CD4-positive, CD25-positive, alpha-beta regulatory T cell (primary cell): ENCODE data around the gene GARNL3. TPM values are rescaled to one million over a fixed set of nuclear protein-coding genes. Genes with fewer than 3 reads are reported as not detected.
A peak's percentile ranks its signal among the peaks of the same experiment; 100 is the strongest.

Experiments
- ATAC-seq, 2 donors: fragments of 150-1000 bp; cut with Tn5 transposase; one replicate each; pipeline ENCODE4 v1.10.0; 2021; ENCODE audit warnings: low read depth in 2 of 2, moderate number of reproducible peaks in 2 of 2, moderate library complexity in 1 of 2
- DNase-seq, 3 donors: peaks; one replicate each; pipeline versions ENCODE4 v3.0.0 to v3.0.0-alpha.2; 2012 to 2022; ENCODE audit warnings: mixed read lengths in 1 of 3
- H3K27ac ChIP-seq: one replicate; pipeline ENCODE4 v1.7.0; 2013; ENCODE audit warnings: mild to moderate bottlenecking, low read length; ENCODE audit not compliant: insufficient read depth, poor library complexity, severe bottlenecking
- H3K27me3 ChIP-seq: one replicate; pipeline ENCODE4 v1.7.0; 2013; ENCODE audit warnings: low read length; ENCODE audit not compliant: control insufficient read depth, insufficient read depth
- H3K36me3 ChIP-seq: one replicate; pipeline ENCODE4 v1.7.0; 2013; ENCODE audit warnings: mild to moderate bottlenecking, low read length, moderate library complexity; ENCODE audit not compliant: control insufficient read depth, insufficient read depth
- H3K4me1 ChIP-seq: 2 replicates; pipeline ENCODE4 v1.7.0; 2013; ENCODE audit warnings: mild to moderate bottlenecking, low read length; ENCODE audit not compliant: insufficient read depth, control insufficient read depth, poor library complexity, severe bottlenecking
- H3K4me3 ChIP-seq: one replicate; pipeline ENCODE4 v1.7.0; 2013; ENCODE audit warnings: low read depth, mild to moderate bottlenecking, low read length, moderate library complexity
- H3K9me3 ChIP-seq, 2 experiments: 1 replicate in 1 of 2; 2 replicates in 1 of 2; pipeline ENCODE4 v1.7.0; 2013; ENCODE audit warnings: low read length in 2 of 2, mild to moderate bottlenecking in 1 of 2, moderate library complexity in 1 of 2; ENCODE audit not compliant: control insufficient read depth in 2 of 2
- H3K27ac Mint-ChIP-seq, 3 donors: one replicate each; pipeline ENCODE4 v1.8.0; 2020 to 2022; ENCODE audit warnings: mild to moderate bottlenecking in 3 of 3, mixed read lengths in 3 of 3, moderate library complexity in 2 of 3
- H3K27me3 Mint-ChIP-seq: one replicate; pipeline ENCODE4 v1.8.0; 2022; ENCODE audit warnings: mild to moderate bottlenecking, mixed read lengths
- H3K36me3 Mint-ChIP-seq: one replicate; pipeline ENCODE4 v1.8.0; 2020; ENCODE audit warnings: mixed read lengths
- H3K4me1 Mint-ChIP-seq, 4 donors: one replicate each; pipeline ENCODE4 v1.8.0; 2020 to 2022; ENCODE audit warnings: mixed read lengths in 4 of 4, mild to moderate bottlenecking in 1 of 4
- H3K4me3 Mint-ChIP-seq, 4 donors: one replicate each; pipeline ENCODE4 v1.8.0; 2020 to 2022; ENCODE audit warnings: mild to moderate bottlenecking in 4 of 4, mixed read lengths in 4 of 4, moderate library complexity in 3 of 4
- H3K9me3 Mint-ChIP-seq, 7 donors: one replicate each; pipeline ENCODE4 v1.8.0; 2020 to 2022; ENCODE audit warnings: mixed read lengths in 7 of 7, mild to moderate bottlenecking in 3 of 7, moderate library complexity in 2 of 7
- polyA plus RNA-seq, 4 donors: library from polyadenylated mRNA; unstranded; fragments of 300-500 nt; fragmentation: Illumina TruSeq; gene quantifications; one replicate each; pipeline ENCODE4 v1.2.3, GENCODE V29; 2021
- total RNA-seq: library from RNA; stranded (reverse); gene quantifications from one replicate; pipeline ENCODE4 v1.2.3, GENCODE V29; 2022

Gene GARNL3
- total and polyA plus RNA-seq, 5 donors from 2014 or later: 0.69 to 4.3 (median 0.99) TPM; not detected in 2

- Mint-ChIP-seq H3K27ac (no peak overlapping the region), H3K4me1 (peaks cover 0 to 7% (median under 1%) of the 10 kb centered on the region in 4 donors), H3K27me3 (peaks cover 11% of the 10 kb centered on the region), H3K36me3 (peaks cover 10% of the 10 kb centered on the region), H3K4me3 (no peak overlapping the region), H3K9me3 (no peaks in the 10 kb centered on the region)
- Histone ChIP-seq H3K27me3 (no peaks in the 10 kb centered on the region), H3K36me3 (no peaks in the 10 kb centered on the region), H3K4me1 (no peaks in the 10 kb centered on the region), H3K4me3 (no peak overlapping the region), H3K27ac (no peak overlapping the region), H3K9me3 (no peaks in the 10 kb centered on the region)
- DNase-seq (no peak), ATAC-seq (no peak)
These were observed 96.3 kb downstream of the GARNL3 start for GRCh38 chr9:127360829-127361228.

- ATAC-seq: no peak
- H3K9me3 ChIP-seq: no peaks in the 10 kb centered on the region
- no peaks in the 10 kb centered on the region for H3K36me3 ChIP-seq
- H3K4me1 Mint-ChIP-seq: peaks cover 0 to 7% (median under 1%) of the 10 kb centered on the region in 4 donors
- no peak overlapping the region for H3K27ac ChIP-seq
- H3K4me1 ChIP-seq: no peaks in the 10 kb centered on the region
- H3K27me3 ChIP-seq: no peaks in the 10 kb centered on the region
- H3K4me3 Mint-ChIP-seq: no peak overlapping the region
- no peak overlapping the region for H3K4me3 ChIP-seq
- H3K9me3 Mint-ChIP-seq: no peaks in the 10 kb centered on the region
- peaks cover 11% of the 10 kb centered on the region for H3K27me3 Mint-ChIP-seq
- H3K36me3 Mint-ChIP-seq: peaks cover 10% of the 10 kb centered on the region
- H3K27ac Mint-ChIP-seq: no peak overlapping the region
- DNase-seq: peak in 1 of 3 donors; percentile 18
These were observed 97.0 kb downstream of the GARNL3 start for GRCh38 chr9:127361561-127361960.

- ATAC-seq (no peak), DNase-seq (no peak)
- no peak overlapping the region for H3K4me3 ChIP-seq
- no peaks in the 10 kb centered on the region for H3K9me3 Mint-ChIP-seq
- H3K27me3 Mint-ChIP-seq: peaks cover 11% of the 10 kb centered on the region
- no peaks in the 10 kb centered on the region for H3K9me3 ChIP-seq
- no peaks in the 10 kb centered on the region for H3K4me1 ChIP-seq
- H3K36me3 Mint-ChIP-seq: peaks cover 7% of the 10 kb centered on the region
- H3K4me3 Mint-ChIP-seq: no peak overlapping the region
- H3K27me3 ChIP-seq: no peaks in the 10 kb centered on the region
- H3K27ac ChIP-seq: no peak overlapping the region
- no peaks in the 10 kb centered on the region for H3K36me3 ChIP-seq
- H3K4me1 Mint-ChIP-seq: peaks cover 0 to 7% (median under 1%) of the 10 kb centered on the region in 4 donors
- no peak overlapping the region for H3K27ac Mint-ChIP-seq
These were observed 98.3 kb downstream of the GARNL3 start for GRCh38 chr9:127362829-127363228.

GRCh38 chr9:127365461-127365860 lies 100.9 kb downstream of the GARNL3 start:
- no peak overlapping the region for H3K4me3 ChIP-seq
- H3K27me3 ChIP-seq: peaks cover 6% of the 10 kb centered on the region
- ATAC-seq (no peak), DNase-seq (no peak)
- Mint-ChIP-seq H3K4me1 (peaks cover 0 to 7% (median under 1%) of the 10 kb centered on the region in 4 donors), H3K9me3 (no peaks in the 10 kb centered on the region), H3K4me3 (no peak overlapping the region), H3K27me3 (peaks cover 26% of the 10 kb centered on the region), H3K27ac (no peak overlapping the region), H3K36me3 (peaks cover 9% of the 10 kb centered on the region)
- no peak overlapping the region for H3K27ac ChIP-seq
- no peaks in the 10 kb centered on the region for H3K36me3 ChIP-seq
- H3K4me1 ChIP-seq: no peaks in the 10 kb centered on the region
- H3K9me3 ChIP-seq: no peaks in the 10 kb centered on the region

- DNase-seq: no peak
- Mint-ChIP-seq H3K4me1 (peaks cover 0 to 3% (median 0%) of the 10 kb centered on the region in 4 donors), H3K9me3 (no peaks in the 10 kb centered on the region), H3K4me3 (no peak overlapping the region), H3K27me3 (peaks cover 33% of the 10 kb centered on the region), H3K27ac (no peak overlapping the region), H3K36me3 (peaks cover 9% of the 10 kb centered on the region)
- Histone ChIP-seq H3K4me3 (no peak overlapping the region), H3K9me3 (no peaks in the 10 kb centered on the region), H3K4me1 (no peaks in the 10 kb centered on the region), H3K36me3 (no peaks in the 10 kb centered on the region), H3K27ac (no peak overlapping the region), H3K27me3 (peaks cover 11% of the 10 kb centered on the region)
- no peak for ATAC-seq
These were observed 102.0 kb downstream of the GARNL3 start for GRCh38 chr9:127366594-127366993.

GRCh38 chr9:127368852-127369402 lies 104.4 kb downstream of the GARNL3 start:
- Histone ChIP-seq H3K27ac (no peak overlapping the region), H3K4me3 (no peak overlapping the region), H3K36me3 (no peaks in the 10 kb centered on the region), H3K27me3 (peaks cover 22% of the 10 kb centered on the region), H3K9me3 (no peaks in the 10 kb centered on the region), H3K4me1 (no peaks in the 10 kb centered on the region)
- H3K9me3 Mint-ChIP-seq: no peaks in the 10 kb centered on the region
- peaks cover 37% of the 10 kb centered on the region for H3K27me3 Mint-ChIP-seq
- H3K4me1 Mint-ChIP-seq: no peaks in the 10 kb centered on the region
- H3K27ac Mint-ChIP-seq: no peak overlapping the region
- no peak overlapping the region for H3K4me3 Mint-ChIP-seq
- no peak for ATAC-seq
- H3K36me3 Mint-ChIP-seq: peaks cover 4% of the 10 kb centered on the region
- DNase-seq: no peak

GRCh38 chr9:127369428-127369827 lies 104.9 kb downstream of the GARNL3 start:
- no peak overlapping the region for H3K27ac Mint-ChIP-seq
- ATAC-seq: no peak
- H3K9me3 Mint-ChIP-seq: no peaks in the 10 kb centered on the region

GRCh38 chr9:127370147-127370579 lies 105.6 kb downstream of the GARNL3 start:
- Histone ChIP-seq H3K36me3 (no peaks in the 10 kb centered on the region), H3K9me3 (no peaks in the 10 kb centered on the region), H3K27ac (no peak overlapping the region), H3K27me3 (peaks cover 24% of the 10 kb centered on the region), H3K4me1 (no peaks in the 10 kb centered on the region), H3K4me3 (no peak overlapping the region)
- Mint-ChIP-seq H3K4me1 (no peaks in the 10 kb centered on the region), H3K27ac (no peak overlapping the region), H3K4me3 (no peak overlapping the region), H3K9me3 (no peaks in the 10 kb centered on the region), H3K27me3 (peaks cover 47% of the 10 kb centered on the region), H3K36me3 (peaks cover 4% of the 10 kb centered on the region)
- DNase-seq (no peak), ATAC-seq (no peak)

More at GRCh38 chr9:127369428-127369827, 104.9 kb downstream of the GARNL3 start:
- no peak overlapping the region for H3K4me3 ChIP-seq
- peaks cover 4% of the 10 kb centered on the region for H3K36me3 Mint-ChIP-seq
- H3K4me3 Mint-ChIP-seq: no peak overlapping the region
- no peaks in the 10 kb centered on the region for H3K9me3 ChIP-seq
- no peaks in the 10 kb centered on the region for H3K4me1 Mint-ChIP-seq
- H3K27me3 Mint-ChIP-seq: peaks cover 41% of the 10 kb centered on the region
- H3K27ac ChIP-seq: no peak overlapping the region
- no peaks in the 10 kb centered on the region for H3K36me3 ChIP-seq
- peaks cover 22% of the 10 kb centered on the region for H3K27me3 ChIP-seq
- DNase-seq: no peak
- H3K4me1 ChIP-seq: no peaks in the 10 kb centered on the region
